NCI-H2227 (cell line): ENCODE measurements around the gene POLR2A.

ENCODE experiments used
- DNase-seq: peaks from one replicate; lab custom pipeline; 2025; ENCODE audit not compliant: unreplicated experiment; lab: John Stamatoyannopoulos, UW

POLR2A gene

DNA sequence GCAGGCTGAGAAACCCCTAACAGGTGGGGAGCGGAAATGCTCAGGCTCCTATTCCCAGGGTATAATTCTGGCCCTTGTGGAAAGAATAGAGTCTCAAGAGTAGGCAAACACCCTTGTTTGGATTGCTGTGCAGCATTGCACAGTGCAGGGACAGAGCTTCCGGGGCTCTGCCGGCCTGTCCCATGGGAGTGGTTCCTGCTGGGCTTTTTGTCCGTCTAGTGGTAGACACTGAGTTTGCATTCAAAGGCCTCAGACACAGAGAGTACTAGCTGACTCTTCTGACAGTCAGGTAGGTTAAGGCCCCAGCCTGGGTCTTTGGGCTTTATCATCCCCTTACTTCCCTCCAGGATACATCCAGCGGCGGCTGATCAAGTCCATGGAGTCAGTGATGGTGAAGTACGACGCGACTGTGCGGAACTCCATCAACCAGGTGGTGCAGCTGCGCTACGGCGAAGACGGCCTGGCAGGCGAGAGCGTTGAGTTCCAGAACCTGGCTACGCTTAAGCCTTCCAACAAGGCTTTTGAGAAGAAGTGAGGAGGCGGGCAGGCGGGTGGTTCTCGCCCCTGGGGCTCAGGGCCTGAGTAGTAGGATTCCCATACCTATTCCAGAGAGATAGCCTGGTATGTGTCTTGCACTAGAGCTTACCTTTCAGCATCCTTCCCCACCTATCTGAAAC is 18.1 kb downstream of the POLR2A start:
- no peak for DNase-seq

GRCh38 chr17:7502987-7503386 is 18.8 kb downstream of the POLR2A start:
- DNase-seq: no peak

GRCh38 chr17:7503521-7503920 is 19.4 kb downstream of the POLR2A start:
- no peak for DNase-seq

DNA sequence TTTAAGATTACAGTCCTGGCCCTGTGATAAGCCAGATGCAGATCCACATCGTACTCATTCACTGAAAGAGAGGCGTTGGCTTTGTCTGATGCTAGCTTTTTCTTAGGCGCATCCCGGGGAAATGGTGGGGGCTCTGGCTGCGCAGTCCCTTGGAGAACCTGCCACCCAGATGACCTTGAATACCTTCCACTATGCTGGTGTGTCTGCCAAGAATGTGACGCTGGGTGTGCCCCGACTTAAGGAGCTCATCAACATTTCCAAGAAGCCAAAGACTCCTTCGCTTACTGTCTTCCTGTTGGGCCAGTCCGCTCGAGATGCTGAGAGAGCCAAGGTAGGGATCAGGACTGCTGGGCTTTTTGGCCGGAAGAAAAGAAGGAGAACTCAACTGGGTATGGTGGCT is 24.0 kb downstream of the POLR2A start:
- no peak for DNase-seq

- DNase-seq: no peak
Measured at GRCh38 chr17:7508846-7509245, 24.7 kb downstream of the POLR2A start.

GRCh38 chr17:7509937-7510336 is 25.8 kb downstream of the POLR2A start:
- no peak for DNase-seq

GRCh38 chr17:7511108-7511507 is 26.9 kb downstream of the POLR2A start:
- no peak for DNase-seq

- no peak for DNase-seq
Measured at GRCh38 chr17:7512105-7512504, 27.9 kb downstream of the POLR2A start.

GRCh38 chr17:7512824-7513540 is 28.8 kb downstream of the POLR2A start:
- no peak for DNase-seq

- no peak for DNase-seq
Measured at GRCh38 chr17:7513850-7514419, 29.8 kb downstream of the POLR2A start.

GRCh38 chr17:7515911-7516610 is 31.9 kb downstream of the POLR2A start:
- DNase-seq: no peak

- DNase-seq: no peak
Measured at GRCh38 chr17:7523033-7523432, 38.9 kb downstream of the POLR2A start.

GRCh38 chr17:7528842-7529241 is 44.7 kb downstream of the POLR2A start:
- DNase-seq: no peak

- no peak for DNase-seq
Measured at GRCh38 chr17:7530023-7530900, 46.1 kb downstream of the POLR2A start.

- DNase-seq: no peak
Measured at GRCh38 chr17:7538050-7538449, 53.9 kb downstream of the POLR2A start.

DNA sequence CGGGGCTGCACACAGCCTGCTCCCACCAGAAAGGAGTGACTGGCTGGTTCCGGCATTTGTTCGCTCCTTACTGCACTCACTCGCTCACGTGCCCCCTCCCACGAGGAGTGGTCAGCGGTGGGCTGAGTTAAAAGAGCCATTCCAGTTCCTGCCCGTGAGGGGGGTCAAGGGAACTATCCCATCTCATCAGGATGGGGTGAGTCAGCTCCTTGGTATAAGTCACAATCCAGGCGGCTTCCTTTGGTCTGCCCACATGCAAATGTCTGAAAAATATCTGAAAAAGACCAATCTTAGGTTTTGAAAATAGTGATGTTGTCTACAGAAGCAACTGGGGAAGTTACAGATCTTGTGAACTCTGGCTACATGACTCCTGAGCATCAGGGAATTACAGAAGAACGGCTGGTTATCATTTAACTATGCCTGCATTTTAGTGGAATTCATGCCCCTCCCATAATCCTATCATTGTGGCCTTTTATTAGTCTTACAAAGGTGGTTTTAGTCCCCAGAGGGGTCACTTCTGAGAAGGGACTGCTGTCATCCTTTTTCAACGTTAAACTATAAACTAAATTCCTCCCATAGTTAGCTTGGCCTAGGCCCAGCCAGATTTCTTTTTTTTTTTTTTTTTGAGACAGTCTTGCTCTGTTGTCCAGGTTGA is 54.9 kb downstream of the POLR2A start:
- DNase-seq: no peak

DNA sequence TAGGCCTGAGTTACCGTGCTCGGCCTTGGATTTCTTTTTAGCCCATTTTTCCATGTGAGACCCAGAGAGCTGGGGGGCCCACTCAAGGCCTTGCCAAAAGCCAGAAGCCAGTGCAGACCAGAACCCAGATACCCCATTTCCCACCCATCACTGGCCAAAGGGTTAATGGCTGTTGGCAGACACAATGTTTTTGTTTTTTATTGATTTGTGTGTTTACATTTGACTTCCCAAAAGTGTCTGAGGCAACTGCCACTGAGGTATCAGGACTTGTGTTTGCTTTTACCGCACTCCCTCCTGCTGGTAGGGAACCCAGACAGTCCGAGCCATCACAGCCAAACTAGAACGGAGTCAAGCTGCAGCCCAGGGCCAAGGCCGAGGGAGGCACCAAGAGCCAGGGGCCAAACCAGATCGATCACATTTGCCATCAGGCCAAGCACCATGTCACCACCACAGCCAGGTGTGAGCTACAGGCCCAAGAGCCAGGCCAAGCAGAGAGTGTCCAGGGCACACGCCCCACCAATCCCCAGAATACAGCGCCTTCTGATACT is 57.0 kb downstream of the POLR2A start:
- no peak for DNase-seq

- no peak for DNase-seq
Measured at GRCh38 chr17:7544911-7545310, 60.7 kb downstream of the POLR2A start.

GRCh38 chr17:7548585-7549400 is 64.6 kb downstream of the POLR2A start, which contains the start of gene TNFSF12:
TSS of gene TNFSF12 (plus strand) at chr17:7549058. CDS start at chr17:7549154, 96 bp downstream.
- DNase-seq: peak; percentile 30
